22Rv1 (cell line): ENCODE measurements around the gene MBNL2.

ENCODE experiments used
- H3K27ac ChIP-seq: fragments of 450-650 bp; 2 replicates; pipeline ENCODE4 v1.5.1; 2017
- ZFX ChIP-seq: fragments of 450-650 bp; IDR thresholded peaks from 2 replicates; pipeline ENCODE4 v1.6.1; 2017; ENCODE audit warnings: antibody characterized with exemption, borderline replicate concordance
- TF ChIP-seq, protein P1 (sequence below): fragments of 450-650 bp; IDR thresholded peaks from 2 replicates; pipeline ENCODE4 v1.5.1; 2017; ENCODE audit warnings: mild to moderate bottlenecking

Gene MBNL2

DNA sequence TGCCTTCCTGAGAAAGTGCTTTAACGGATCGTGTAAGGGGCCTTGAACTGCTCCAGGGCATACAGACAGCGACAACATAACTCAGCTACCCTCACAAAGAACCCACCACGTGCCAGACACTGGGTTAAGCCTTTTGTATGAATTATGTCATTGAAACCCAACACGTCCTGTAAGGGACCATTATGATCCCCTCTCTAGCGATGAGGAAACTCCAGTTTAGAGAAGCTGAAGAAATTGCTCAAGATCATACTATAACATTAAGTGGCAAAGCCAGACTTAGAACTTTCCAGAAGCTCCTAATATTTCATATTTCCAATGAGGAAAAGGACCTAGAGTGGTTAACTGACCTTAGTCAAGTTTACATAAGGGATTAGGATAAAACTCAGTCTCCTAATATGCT lies 154.8 kb downstream of the MBNL2 start:
- no peak for TF ChIP-seq ZFX
- TF ChIP-seq, protein P1, sequence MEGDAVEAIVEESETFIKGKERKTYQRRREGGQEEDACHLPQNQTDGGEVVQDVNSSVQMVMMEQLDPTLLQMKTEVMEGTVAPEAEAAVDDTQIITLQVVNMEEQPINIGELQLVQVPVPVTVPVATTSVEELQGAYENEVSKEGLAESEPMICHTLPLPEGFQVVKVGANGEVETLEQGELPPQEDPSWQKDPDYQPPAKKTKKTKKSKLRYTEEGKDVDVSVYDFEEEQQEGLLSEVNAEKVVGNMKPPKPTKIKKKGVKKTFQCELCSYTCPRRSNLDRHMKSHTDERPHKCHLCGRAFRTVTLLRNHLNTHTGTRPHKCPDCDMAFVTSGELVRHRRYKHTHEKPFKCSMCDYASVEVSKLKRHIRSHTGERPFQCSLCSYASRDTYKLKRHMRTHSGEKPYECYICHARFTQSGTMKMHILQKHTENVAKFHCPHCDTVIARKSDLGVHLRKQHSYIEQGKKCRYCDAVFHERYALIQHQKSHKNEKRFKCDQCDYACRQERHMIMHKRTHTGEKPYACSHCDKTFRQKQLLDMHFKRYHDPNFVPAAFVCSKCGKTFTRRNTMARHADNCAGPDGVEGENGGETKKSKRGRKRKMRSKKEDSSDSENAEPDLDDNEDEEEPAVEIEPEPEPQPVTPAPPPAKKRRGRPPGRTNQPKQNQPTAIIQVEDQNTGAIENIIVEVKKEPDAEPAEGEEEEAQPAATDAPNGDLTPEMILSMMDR, result no peak
- no peak overlapping the region for H3K27ac ChIP-seq

DNA sequence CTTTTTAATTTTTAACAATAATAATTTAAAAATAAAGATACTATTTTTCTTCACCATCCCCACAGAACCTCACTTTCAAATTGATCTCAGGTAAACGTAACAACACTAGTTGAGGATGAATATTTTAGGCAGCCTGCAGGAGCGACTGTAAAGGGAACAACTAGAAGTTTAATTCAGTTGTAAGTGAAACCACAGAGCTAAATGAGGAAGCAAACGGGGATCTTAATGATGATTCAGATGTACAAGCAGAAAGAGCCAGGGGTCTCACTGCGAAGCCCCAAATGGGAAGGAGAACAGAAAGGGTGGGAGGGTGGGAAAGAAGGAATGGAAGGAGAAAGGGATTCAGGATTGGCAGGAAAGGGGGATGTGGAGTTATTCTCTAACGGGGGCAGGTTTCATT lies 157.3 kb downstream of the MBNL2 start:
- H3K27ac ChIP-seq, result no peak overlapping the region
- TF ChIP-seq ZFX, result no peak
- TF ChIP-seq, protein P1, result no peak

DNA sequence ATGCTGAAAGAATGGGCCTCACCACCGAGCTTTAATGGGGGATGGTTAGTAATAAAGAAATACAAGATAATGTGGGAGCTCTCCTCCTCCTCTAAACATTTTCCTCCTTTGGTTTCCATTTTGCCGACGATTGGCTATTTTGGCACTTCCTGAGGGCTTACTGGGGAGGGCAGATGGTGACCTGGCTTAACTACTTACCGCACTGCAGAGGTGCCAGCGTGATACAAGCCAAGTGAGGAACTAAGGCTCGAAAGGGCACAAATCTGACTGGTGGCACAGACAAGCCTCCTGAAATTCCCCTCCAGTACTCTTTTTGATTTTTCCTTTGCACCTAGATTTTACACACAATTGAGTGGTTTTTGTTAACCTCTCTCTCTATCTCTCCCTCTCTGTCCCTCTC lies 158.6 kb downstream of the MBNL2 start:
- H3K27ac ChIP-seq, result no peak overlapping the region
- TF ChIP-seq, protein P1, result no peak
- TF ChIP-seq ZFX, result no peak

DNA sequence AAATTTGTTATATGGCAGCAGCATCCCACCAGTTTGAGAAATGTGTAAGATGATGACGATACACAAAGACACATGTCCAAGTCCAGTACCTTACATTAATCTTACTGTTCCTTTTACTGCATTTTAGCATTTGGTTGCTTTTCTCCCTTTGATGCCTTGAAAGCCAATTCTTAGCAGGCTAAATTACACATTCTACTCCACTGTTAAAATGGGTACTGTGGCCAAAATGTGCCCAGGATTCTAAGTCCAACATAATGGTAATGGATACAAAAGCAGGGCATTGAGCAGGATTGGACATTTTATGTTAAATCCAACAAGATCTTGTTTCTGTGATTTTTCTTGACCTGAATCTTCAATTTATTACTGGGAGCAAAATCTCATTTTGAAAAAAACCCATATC lies 159.1 kb downstream of the MBNL2 start:
- TF ChIP-seq, protein P1, result no peak
- no peak for TF ChIP-seq ZFX
- H3K27ac ChIP-seq, result no peak overlapping the region

DNA sequence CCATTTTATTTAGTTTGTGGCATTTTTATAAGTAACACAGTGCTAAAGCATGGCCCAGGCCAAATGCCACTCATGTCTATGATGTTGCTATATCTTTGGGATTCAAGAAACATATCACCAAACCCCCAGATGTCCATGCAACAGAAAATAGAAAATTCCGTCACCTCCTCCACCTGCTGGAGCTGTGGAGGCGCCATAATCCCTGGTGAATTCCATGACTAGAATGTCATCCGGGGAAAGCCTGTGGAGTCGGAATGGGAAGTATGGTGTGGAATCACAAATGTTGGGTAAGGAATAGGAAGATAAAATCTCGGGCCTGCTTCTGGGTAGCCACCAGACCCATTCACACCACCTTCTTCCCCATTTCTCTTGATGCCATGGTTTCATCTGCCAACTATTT lies 160.1 kb downstream of the MBNL2 start:
- TF ChIP-seq, protein P1, result no peak
- TF ChIP-seq ZFX, result no peak
- H3K27ac ChIP-seq, result no peak overlapping the region

DNA sequence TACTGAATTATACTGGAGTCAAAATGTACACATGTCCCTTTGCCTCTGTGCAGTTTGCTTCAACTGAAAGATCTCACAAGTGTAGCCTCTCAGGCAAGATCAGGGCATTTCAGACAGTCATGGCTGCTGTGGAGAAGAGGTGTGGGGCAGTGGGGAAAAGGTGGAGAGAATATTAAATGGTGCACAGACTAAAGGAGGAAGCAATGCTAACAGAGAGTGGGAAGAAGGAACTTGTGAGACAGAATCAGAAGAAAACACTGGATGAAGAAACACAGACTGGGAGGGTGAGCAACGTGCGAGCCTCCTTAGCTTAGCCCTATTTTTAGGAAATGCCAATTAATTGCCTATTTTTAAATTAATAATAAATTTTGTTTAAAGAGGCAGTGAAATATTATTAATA lies 162.2 kb downstream of the MBNL2 start:
- no peak for TF ChIP-seq ZFX
- TF ChIP-seq, protein P1, result no peak
- H3K27ac ChIP-seq, result no peak overlapping the region

DNA sequence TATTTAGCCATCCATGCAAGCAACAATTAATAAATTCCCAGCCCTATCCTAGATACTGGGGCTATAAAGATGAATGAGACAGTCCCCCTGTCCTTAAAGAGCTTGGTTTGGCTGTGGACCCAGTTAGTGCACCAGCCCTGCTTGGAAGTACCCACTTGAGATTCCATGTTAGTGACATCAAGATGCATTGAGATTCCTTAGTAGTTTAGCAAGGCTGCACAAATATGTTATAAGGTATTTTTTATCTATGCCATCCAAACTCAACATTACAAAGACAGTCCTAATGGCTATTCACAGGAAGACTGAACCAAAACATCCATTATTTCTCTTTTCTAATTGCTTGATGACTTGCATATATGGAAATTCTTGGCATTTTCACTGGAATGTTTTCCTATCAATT lies 163.0 kb downstream of the MBNL2 start:
- no peak overlapping the region for H3K27ac ChIP-seq
- TF ChIP-seq, protein P1, result no peak
- no peak for TF ChIP-seq ZFX
